PC-3 (cell line): Measurements from ENCODE around the gene MTMR2. TPM values are rescaled to one million over a fixed set of nuclear protein-coding genes. Genes with fewer than 3 reads are reported as not detected.
"Not testable (repeated sequence)": the region's sequence is repeated elsewhere in the genome, so short reads cannot be mapped to it uniquely, and the experiment has no call there.

Source experiments
- ATAC-seq: fragments of 200-7000 bp; cut with Tn5 transposase; 2 replicates; pipeline ENCODE4 v1.9.1; 2020; ENCODE audit warnings: mild to moderate bottlenecking, moderate library complexity
- BruUV-seq: library from RNA; stranded (reverse); fragments of 400-500 nt; replicated peaks from 2 replicates; lab custom pipeline; 2021; lab: Mats Ljungman, UMichigan
- CTCF ChIA-PET: fragments of 300-600 bp; sonication (Branson Sonifier 250); formaldehyde crosslinking; loops from one replicate; lab custom pipeline; 2022; ENCODE audit warnings: antibody characterized with exemption; lab: Charles Lee
- POLR2A ChIA-PET: fragments of 300-600 bp; sonication (Branson Sonifier 250); formaldehyde crosslinking; loops from one replicate; lab custom pipeline; 2022; ENCODE audit warnings: antibody characterized with exemption; ENCODE audit not compliant: unreplicated experiment; lab: Charles Lee
- DNase-seq: peaks from one replicate; pipeline ENCODE4 v3.0.0-alpha.2; 2015
- H2AFZ ChIP-seq: fragments of 300-600 bp; sonication (generic); 2 replicates; pipeline ENCODE4 v1.6.0; 2016; ENCODE audit warnings: antibody characterized with exemption, low read length
- H3F3A ChIP-seq: fragments of 300-600 bp; sonication (generic); one replicate; pipeline ENCODE4 v1.6.0; 2017; ENCODE audit warnings: antibody characterized with exemption, low read length, control low read depth, mild to moderate bottlenecking; ENCODE audit not compliant: unreplicated experiment
- H3K27ac ChIP-seq: fragments of 300-600 bp; sonication (generic); 2 replicates; pipeline ENCODE4 v1.5.1; 2016; ENCODE audit warnings: mild to moderate bottlenecking, low read length
- H3K27me3 ChIP-seq: fragments of 300-600 bp; sonication (generic); 2 replicates; pipeline ENCODE4 v1.6.1; 2016; ENCODE audit warnings: low read length, mixed read lengths
- H3K36me3 ChIP-seq: fragments of 300-600 bp; sonication (generic); 2 replicates; pipeline ENCODE4 v1.6.1; 2016; ENCODE audit warnings: low read depth, mixed run types, low read length, mixed read lengths
- H3K4me1 ChIP-seq: fragments of 300-600 bp; sonication (generic); 2 replicates; pipeline ENCODE4 v1.5.1; 2016; ENCODE audit warnings: low read length; ENCODE audit not compliant: insufficient read depth
- H3K4me2 ChIP-seq: fragments of 300-600 bp; sonication (generic); 2 replicates; pipeline ENCODE4 v1.6.0; 2016; ENCODE audit warnings: low read length
- H3K4me3 ChIP-seq: fragments of 300-600 bp; sonication (generic); 2 replicates; pipeline ENCODE4 v1.5.1; 2016; ENCODE audit warnings: mild to moderate bottlenecking, low read length, mixed read lengths
- H3K79me2 ChIP-seq: fragments of 300-600 bp; sonication (generic); 2 replicates; pipeline ENCODE4 v1.6.1; 2017; ENCODE audit warnings: low read length, mixed read lengths
- H3K9ac ChIP-seq: fragments of 300-600 bp; sonication (generic); 2 replicates; pipeline ENCODE4 v1.6.0; 2016; ENCODE audit warnings: mild to moderate bottlenecking, low read length
- H3K9me2 ChIP-seq: fragments of 300-600 bp; sonication (generic); replicated peaks from 2 replicates; pipeline ENCODE4 v1.6.1; 2016; ENCODE audit warnings: mixed run types, low read length, mixed read lengths
- H3K9me3 ChIP-seq: fragments of 300-600 bp; sonication (generic); 2 replicates; pipeline ENCODE4 v1.6.1; 2016; ENCODE audit warnings: low read length, mixed read lengths
- H4K20me1 ChIP-seq: fragments of 300-600 bp; sonication (generic); 2 replicates; pipeline ENCODE4 v1.6.1; 2016; ENCODE audit warnings: low read length, mixed read lengths
- CTCF ChIP-seq: fragments of 300-600 bp; sonication (generic); conservative IDR thresholded peaks from 2 replicates; pipeline ENCODE4 v1.5.1; 2017; ENCODE audit warnings: antibody characterized with exemption, low read depth, mild to moderate bottlenecking, low read length
- EZH2 ChIP-seq: fragments of 300-600 bp; sonication (generic); IDR thresholded peaks from one replicate; pipeline ENCODE4 v1.6.1; 2017; ENCODE audit warnings: antibody characterized with exemption, mild to moderate bottlenecking, low read length; ENCODE audit not compliant: unreplicated experiment
- EZH2phosphoT487 ChIP-seq: fragments of 300-600 bp; sonication (generic); IDR thresholded peaks from 2 replicates; pipeline ENCODE4 v1.6.1; 2018; ENCODE audit warnings: mild to moderate bottlenecking, antibody characterized with exemption, low read length, borderline replicate concordance
- intact Hi-C: fragments of 100-400 bp; cut with micrococcal nuclease; formaldehyde crosslinking; loops from 2 replicates; pipeline ENCODE4 v1.9.0; 2023
- total RNA-seq: library from RNA; depleted of rRNA; stranded (reverse); fragments of >200 nt; gene quantifications from 2 replicates; pipeline ENCODE4 v1.2.3, GENCODE V29; 2014

MTMR2 gene
- total RNA-seq, 1 experiment from 2014 or later: 31.7 TPM

DNA sequence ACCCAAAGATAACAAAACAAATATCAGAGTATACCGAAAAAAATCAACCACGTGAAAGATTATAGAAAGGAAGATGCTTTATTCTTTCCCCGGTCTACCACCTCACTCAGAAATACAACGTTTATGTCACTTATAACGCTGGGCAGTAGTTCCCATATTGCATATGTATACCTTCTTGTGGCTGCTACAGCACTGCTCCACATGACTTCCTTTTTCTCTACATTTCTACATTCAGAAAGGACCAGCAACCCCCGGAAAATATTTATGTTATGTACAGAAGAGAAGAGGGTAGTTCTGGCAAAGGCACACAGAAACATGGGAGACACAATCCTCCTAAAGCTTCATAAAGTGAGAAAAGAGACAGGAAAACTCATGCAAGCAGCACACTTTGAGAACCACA lies 56.8 kb downstream of the MTMR2 start:
- Histone ChIP-seq H3F3A (no peaks in the 10 kb centered on the region), H2AFZ (no peak overlapping the region), H3K9ac (no peak overlapping the region), H3K9me2 (no peaks in the 10 kb centered on the region), H3K4me3 (no peak overlapping the region), H3K79me2 (no peaks in the 10 kb centered on the region), H3K4me2 (no peak overlapping the region), H3K27me3 (no peaks in the 10 kb centered on the region), H3K4me1 (no peaks in the 10 kb centered on the region), H3K9me3 (no peaks in the 10 kb centered on the region), H3K27ac (no peak overlapping the region), H4K20me1 (no peaks in the 10 kb centered on the region), H3K36me3 (peaks cover 4% of the 10 kb centered on the region; the same call in 1 of the 2 replicates)
- TF ChIP-seq CTCF: no peak
- no peak for TF ChIP-seq EZH2
- no peak for TF ChIP-seq EZH2phosphoT487
- ATAC-seq (no peak), DNase-seq (no peak)
- intact Hi-C loops: no loop called here
- CTCF ChIA-PET: no interaction called here
- POLR2A ChIA-PET: no interaction called here
- BruUV-seq: no TSS peak

DNA sequence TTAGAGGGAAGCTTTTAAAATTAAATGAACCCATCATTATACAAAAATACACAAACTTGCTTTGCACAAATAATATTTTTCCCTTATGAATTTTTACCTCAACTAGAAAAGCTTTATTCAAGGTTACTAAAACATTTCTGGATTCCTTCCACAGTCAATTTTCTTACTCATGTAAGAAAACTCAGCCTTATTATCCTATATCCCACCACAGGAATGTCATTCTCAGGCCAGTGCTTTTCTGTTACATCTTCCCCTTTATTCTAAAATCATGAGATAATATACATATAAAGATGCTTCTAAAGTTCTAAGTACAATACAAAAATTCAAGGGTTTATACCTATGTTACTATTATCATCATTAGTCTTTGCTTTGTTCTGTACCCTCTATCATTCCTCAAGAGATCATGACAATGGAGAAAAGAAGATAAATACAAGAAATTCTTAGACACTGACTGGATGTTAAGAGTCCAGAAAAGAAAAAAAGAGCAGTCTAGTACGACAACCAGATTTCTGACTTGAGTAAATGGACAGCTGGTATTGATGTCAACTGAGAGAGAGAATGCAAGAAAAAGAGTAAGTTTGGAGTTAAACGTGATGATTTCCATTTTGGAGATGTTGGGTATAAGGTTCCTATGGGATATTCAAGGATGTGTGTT lies 60.3 kb downstream of the MTMR2 start:
- no peak overlapping the region for H2AFZ ChIP-seq
- ATAC-seq (no peak; the same call in 1 of the 2 replicates), DNase-seq (peak; percentile 28)
- H3K4me3 ChIP-seq: no peak overlapping the region
- H4K20me1 ChIP-seq: no peaks in the 10 kb centered on the region
- no peaks in the 10 kb centered on the region for H3F3A ChIP-seq
- H3K4me1 ChIP-seq: no peaks in the 10 kb centered on the region
- TF ChIP-seq EZH2phosphoT487 (no peak), EZH2 (no peak), CTCF (no peak)
- H3K27ac ChIP-seq: no peak overlapping the region
- no TSS peak for BruUV-seq
- no peaks in the 10 kb centered on the region for H3K27me3 ChIP-seq
- no peaks in the 10 kb centered on the region for H3K9me3 ChIP-seq
- POLR2A ChIA-PET: no interaction called here
- H3K4me2 ChIP-seq: no peak overlapping the region
- no peaks in the 10 kb centered on the region for H3K9me2 ChIP-seq
- CTCF ChIA-PET: no interaction called here
- no peak overlapping the region for H3K9ac ChIP-seq
- H3K79me2 ChIP-seq: no peaks in the 10 kb centered on the region
- intact Hi-C loops: no loop called here
- H3K36me3 ChIP-seq: peaks cover 9% of the 10 kb centered on the region

DNA sequence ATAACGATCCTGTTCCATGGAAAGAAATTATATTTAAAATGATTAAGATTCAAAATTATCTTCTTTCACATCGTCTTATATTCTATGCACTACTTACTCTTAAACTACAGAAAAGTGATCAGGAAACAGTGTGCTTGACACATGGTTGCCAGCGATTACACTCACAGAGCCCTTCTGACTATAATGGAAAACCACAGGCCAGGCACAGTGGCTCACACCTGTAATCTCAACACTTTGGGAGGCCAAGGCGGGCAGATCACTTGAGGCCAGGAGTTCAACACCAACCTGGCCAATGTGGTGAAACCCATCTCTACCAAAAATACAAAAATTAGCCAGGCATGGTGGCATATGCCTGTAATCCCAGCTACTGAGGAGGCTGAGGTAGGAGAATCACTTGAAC lies 63.9 kb downstream of the MTMR2 start:
- H3F3A ChIP-seq, H3K27ac ChIP-seq, H3K9ac ChIP-seq, H3K9me2 ChIP-seq, H4K20me1 ChIP-seq, H3K4me2 ChIP-seq, ATAC-seq, BruUV-seq, DNase-seq, CTCF ChIA-PET, H3K9me3 ChIP-seq, H3K79me2 ChIP-seq, H3K4me3 ChIP-seq, intact Hi-C loops, H3K27me3 ChIP-seq, POLR2A ChIA-PET, H3K4me1 ChIP-seq, H2AFZ ChIP-seq: not testable (repeated sequence)
- peaks cover 35% of the 10 kb centered on the region for H3K36me3 ChIP-seq

DNA sequence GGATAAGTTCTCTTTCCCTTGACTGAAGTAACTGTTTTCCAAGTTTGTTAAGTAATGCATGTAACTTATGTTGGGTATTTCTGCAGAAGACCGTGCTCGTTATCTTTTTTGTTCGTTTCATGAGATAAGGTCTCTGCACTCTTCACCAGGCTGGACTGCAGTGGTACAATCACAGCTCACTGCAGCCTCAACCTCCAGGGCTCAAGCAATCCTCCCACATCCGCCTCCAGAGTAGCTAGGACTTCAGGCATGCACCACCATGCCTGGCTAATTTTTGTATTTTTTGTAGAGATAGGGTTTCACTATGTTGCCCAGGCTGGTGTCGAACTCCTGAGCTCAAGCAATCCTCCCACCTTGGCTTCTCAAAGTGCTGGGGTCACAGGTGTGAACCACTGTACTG lies 69.5 kb downstream of the MTMR2 start:
- H3K79me2 ChIP-seq, H4K20me1 ChIP-seq, H2AFZ ChIP-seq, BruUV-seq, DNase-seq, H3K27me3 ChIP-seq, intact Hi-C loops, H3K27ac ChIP-seq, ATAC-seq, POLR2A ChIA-PET, H3K9ac ChIP-seq, CTCF ChIA-PET, H3K4me3 ChIP-seq, H3K9me2 ChIP-seq, H3K4me2 ChIP-seq, H3K9me3 ChIP-seq: not testable (repeated sequence)
- Histone ChIP-seq H3F3A (peaks cover 14% of the 10 kb centered on the region), H3K4me1 (peaks cover 16% of the 10 kb centered on the region), H3K36me3 (peaks cover 26% of the 10 kb centered on the region; the same call in 1 of the 2 replicates)
